ENCODE results near the gene TARP.
"Not testable (repeated sequence)": the region's sequence is repeated elsewhere in the genome, so short reads cannot be mapped to it uniquely, and the experiment has no call there.

TARP gene

DNA sequence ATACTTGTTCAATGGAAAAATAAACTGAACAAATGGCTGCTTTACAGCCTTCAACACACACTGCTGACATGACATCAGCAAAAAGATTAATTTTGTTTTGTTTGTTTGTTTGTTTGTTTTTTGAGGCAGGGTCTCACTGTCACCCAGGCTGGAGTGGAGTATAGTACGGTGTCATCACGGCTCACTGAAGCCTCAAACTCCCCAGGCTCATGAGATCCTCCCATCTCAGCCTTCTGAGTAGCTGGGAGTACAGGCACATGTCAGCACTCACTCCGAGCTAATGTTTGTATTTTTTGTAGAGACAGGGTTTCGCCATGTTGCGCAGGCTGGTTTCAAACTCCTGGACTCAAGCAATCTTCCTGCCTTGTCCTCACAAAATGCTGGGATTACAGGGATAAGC lies 10.9 kb downstream of the TARP start:
- DNase-seq (ENCODE audit: low read depth in 2 of 2): no peak

DNA sequence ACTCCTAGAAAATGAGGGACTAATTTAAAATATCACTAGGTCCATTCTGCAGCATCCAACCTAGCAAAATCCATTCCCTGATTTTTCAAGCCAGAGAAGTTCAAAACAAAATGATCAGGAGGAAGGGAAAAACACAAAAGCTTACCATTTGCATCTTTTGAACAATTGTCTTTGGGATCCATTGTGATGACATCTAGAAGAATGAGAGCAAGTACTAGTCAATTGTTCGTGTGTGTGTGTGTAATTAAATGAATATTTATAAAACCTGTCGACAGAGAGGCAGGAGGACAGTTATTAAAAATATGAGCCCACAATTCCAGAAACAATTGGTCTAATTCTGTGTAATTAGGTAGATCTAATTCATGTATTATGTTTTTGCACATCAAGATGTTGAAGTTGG lies 11.4 kb downstream of the TARP start:
- DNase-seq (ENCODE audit: low read depth in 2 of 2): not testable (repeated sequence)

DNA sequence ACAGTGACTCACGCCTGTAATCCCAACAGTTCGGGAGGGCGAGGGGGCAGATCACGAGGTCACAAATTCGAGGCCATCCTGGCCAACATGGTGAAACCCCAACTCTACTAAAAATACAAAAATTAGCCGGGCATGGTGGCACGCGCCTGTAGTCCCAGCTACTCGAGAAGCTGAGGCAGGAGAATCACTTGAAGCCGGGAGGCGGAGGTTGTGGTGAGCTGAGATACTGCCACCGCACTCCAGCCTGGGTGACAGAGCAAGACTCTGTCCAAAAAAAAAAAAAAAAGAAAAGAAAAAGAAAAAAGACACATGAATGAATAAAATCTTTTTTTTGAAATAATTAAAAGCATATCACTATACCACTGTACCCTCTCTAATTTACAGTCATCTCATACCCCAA lies 11.8 kb downstream of the TARP start:
- DNase-seq (ENCODE audit: low read depth in 2 of 2): not testable (repeated sequence)

DNA sequence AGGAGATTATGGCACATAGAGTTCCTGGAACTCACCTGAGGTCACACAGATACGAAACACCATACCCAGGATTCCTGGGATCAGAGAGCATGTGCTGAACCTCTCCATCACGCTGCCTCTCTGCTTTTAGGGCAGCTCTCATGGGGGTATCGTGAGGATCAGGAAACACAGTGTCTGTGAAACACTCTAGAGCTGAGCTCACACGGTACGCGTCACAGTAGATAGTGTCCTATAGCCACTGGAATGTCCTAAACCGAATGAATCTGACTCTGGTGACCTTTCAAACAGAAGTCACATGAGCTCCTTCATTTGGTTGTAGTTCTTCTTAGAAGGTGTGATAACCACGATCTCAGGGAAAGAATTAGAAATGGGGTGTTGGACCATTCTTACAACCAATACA lies 14.3 kb downstream of the TARP start:
- not testable (repeated sequence) for DNase-seq (ENCODE audit: low read depth in 2 of 2)

DNA sequence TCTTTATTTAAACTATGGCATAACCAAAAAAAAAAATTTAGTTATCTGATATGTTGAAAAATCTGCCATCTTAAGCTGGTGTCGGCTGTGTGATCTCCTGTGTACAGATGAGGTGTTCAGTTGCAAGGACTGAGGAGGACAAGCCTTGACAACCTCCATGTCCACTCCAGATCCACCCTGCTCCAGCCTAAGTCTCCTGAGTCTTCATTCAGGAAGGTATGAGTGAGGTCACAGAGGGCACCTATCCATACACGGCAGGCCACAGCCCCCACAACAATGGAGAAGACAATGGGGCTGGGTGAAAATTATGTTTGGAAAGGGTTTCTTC lies 16.1 kb downstream of the TARP start:
- no peak for DNase-seq (ENCODE audit: low read depth in 2 of 2)

DNA sequence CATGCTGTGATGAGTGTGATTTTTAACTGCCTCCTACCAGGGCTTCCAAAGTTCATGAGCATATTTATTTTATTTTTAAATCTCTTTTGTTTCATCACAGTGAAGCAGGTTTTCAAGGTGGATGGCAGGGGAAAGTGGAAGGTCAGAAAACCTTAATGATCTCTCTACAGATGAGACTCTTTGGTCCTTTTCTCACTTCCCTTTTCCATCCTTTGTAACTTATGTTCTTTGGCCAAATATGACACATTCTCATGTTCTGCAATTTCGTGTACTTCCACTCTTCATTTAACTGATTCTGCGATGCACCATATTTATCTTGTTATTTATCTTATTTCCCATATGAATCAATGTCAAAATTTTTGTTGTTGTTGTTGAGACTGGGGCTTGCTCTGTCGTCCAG lies 23.6 kb downstream of the TARP start:
- DNase-seq (ENCODE audit: low read depth in 2 of 2): not testable (repeated sequence)

DNA sequence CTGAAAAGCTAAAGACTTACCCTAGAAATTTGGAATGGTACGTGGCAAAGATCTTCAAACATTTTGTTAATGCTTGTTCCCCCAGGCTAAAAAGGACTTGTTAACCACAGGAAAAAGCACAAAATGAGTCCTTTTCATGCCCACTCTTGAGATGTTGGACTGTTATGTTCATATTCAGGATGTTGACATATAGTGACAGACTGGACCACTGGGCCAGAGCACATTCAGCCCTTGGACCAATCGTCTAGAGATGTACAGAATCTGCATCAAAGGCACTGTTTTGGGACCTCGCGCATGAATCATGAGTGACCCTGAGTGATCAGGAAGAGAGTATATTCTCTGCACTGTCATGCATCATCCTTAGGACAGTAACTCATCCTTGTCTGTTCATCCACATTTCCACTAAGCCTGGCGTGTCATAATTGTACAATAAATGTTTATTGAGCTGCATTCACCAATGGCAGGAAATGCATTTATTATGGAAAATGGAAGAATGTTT lies 25.3 kb downstream of the TARP start:
- no peak for DNase-seq (ENCODE audit: low read depth in 2 of 2)

DNA sequence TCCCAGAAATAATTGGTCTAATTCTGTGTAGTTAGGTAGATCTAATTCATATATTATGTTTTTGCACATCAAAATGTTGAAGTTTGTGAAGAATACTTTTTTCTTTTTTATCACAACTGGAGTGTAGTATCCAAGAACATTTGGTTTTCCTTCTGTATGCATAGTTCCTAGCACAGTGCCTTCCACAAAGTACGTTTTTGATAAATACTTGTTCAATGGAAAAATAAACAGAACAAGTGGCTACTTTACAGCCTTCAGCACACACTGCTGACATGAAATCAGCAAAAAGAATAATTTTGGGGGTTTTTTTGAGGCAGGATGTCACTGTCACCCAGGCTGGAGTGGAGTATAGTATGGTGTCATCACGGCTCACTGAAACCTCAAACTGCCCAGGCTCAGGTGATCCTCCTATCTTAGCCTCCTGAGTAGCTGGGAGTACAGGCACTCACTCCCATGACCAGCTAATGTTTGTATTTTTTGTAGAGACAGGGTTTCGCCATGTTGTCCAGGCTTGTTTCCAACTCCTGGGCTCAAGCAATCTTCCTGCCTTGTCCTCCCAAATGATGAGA lies 27.9 kb downstream of the TARP start:
- no peak for DNase-seq (ENCODE audit: low read depth in 2 of 2)

DNA sequence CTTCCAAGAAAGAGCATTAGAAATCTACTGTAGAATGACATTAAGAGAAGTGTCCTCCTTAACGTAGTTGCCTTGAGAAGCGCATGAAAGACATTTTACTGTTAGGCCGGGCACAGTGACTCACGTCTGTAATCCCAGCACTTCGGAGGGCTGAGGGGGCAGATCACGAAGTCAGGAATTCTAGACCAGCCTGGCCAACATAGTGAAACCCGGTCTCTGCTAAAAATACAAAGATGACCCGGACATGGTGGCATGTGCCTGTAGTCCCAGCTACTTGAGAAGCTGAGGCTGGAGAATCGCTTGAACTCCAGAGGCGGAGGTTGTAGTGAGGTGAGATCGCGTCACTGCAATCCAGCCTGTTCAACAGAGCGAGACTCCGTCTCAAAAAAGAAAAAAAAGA lies 28.9 kb downstream of the TARP start:
- DNase-seq (ENCODE audit: low read depth in 2 of 2): no peak

DNA sequence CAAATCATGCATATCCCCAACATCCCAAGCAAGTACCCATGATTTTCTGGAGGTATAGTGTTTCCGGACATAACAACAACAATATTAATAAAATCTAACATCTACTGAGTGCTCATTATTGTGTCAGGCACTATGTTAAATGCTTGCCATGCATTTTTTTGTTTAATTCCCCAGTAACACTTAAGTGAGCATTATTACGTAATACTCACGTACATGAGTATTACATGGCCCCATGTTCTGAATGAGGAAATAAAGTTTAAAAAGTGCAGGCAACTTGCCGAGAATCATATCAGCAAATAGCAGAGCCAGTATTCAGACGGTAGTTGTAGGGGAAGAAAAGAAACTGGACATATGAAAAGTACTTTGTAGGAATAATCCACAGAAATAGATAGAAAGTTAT lies 30.1 kb downstream of the TARP start:
- DNase-seq (ENCODE audit: low read depth in 2 of 2): not testable (repeated sequence)

DNA sequence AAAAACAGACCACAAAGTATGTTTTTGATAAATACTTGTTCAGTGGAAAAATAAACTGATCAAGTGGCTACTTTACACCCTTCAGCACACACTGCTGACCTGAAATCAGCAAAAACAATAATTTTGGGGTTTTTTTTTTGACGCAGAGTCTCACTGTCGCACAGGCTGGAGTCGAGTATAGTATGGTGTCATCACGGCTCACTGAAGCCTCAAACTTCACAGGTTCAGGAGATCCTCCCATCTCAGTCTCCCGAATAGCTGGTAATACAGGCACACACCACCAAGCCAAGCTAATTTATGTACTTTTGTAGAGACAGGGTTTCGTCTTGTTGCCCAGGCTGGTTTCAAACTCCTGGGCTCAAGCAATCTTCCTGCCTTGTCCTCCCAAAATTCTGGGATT lies 30.6 kb downstream of the TARP start:
- DNase-seq (ENCODE audit: low read depth in 2 of 2): no peak

DNA sequence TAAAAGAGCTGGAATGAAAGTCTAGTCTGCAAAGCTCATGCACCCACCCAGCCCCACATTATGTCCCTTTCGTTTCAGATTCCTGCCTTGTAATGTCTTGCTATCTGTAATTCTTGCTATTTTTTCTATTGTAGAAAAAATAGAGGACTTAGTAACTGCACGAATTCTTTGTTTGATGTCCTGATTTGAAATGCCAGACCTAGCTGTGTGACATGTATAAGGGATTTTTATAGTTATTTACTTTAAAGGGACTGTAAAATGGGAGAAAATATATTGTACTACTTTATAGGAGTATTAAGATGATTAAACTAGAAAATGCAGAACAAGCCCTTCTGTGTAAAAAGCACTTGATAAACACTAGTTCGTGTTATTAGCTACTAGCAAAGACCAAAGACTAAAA lies 32.4 kb downstream of the TARP start:
- no peak for DNase-seq (ENCODE audit: low read depth in 2 of 2)

DNA sequence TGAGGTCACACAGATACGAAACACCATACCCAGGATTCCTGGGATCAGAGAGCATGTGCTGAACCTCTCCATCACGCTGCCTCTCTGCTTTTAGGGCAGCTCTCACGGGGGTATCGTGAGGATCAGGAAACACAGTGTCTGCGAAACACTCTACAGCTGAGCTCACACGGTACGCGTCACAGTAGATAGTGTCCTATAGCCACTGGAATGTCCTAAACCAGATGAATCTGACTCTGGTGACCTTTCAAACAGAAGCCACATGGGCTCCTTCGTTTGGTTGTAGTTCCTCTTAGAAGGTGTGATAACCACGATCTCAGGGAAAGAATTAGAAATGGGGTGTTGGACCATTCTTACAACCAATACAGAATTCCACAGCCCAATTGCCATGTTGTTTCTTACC lies 34.3 kb downstream of the TARP start:
- not testable (repeated sequence) for DNase-seq (ENCODE audit: low read depth in 2 of 2)

DNA sequence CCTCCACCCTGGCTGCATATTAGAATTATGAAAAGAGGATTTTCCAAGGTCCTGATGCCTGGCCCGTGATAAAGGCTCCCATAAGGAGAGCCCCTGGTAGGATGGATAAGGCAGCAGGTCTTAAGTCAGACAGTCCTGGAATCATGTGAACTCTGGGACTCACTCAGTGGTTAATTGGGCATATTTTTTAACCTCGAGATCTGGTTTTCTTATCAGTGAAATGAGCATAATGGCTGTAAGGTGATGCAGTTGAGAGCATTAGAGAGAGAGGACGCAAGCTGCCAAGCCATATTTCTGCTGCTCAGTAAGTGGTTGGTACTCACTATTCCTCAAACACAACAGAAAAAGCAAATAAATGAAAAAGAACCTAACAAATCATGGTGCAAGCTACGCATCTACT lies 37.8 kb downstream of the TARP start:
- DNase-seq (ENCODE audit: low read depth in 2 of 2): no peak

DNA sequence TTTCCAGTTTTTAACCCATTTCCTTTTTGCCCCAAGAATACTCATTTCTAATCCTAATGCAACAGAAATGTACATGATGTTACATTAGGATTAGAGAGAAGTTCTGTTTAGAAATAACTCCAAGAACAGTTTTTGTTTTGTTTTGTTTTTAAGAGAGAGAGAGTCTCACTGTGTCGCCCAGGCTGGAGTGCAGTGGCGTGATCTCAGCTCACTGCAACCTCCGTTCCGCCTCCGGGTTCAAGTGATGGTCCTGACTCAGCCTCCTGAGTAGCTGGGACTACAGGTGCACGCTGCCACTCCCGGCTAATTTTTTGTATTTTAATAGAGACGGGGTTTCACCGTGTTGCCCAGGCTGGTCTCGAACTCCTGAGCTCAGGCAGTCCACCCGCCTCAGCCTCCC lies 38.7 kb downstream of the TARP start:
- DNase-seq (ENCODE audit: low read depth in 2 of 2): not testable (repeated sequence)

DNA sequence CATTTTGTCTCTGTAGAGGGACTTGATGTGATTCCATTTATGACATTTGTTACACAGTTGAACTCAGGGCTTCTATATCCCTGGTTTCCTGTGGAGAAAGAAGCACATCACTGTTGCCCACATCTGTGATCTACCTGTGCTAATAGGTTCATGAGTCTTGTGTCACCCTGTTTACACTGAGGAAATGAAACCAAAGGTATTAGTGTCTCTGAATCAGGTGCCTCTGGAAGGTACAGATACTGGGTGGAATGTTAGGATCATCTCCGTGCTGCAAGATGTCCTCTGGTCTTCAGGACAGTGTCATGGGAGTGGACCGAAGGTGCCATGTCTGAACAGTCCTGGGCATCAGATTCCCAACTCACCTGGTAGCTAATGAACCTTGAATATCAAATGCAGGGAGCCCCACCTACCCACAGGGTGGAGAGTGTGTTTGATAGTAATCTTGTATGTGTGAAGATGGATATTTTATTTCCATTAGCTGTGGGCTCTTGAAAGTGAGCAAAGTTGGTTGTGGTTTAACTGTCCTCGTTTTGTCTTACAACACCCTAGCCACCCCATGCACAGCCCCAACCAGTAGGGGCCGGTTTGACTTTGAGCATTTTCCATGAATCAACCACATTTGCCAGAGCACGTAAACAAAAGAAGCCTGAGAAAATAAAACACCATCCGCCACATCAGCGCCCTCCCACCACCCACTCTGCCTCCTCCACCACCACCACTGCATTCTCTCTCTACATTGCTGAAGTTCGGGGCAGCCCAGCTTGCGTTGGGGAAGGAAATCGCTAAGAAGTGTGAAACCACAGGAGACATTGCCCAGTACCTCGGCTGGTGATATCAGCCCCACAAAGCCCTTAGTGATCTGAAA lies 40.7 kb downstream of the TARP start:
- no peak for DNase-seq (ENCODE audit: low read depth in 2 of 2)

DNA sequence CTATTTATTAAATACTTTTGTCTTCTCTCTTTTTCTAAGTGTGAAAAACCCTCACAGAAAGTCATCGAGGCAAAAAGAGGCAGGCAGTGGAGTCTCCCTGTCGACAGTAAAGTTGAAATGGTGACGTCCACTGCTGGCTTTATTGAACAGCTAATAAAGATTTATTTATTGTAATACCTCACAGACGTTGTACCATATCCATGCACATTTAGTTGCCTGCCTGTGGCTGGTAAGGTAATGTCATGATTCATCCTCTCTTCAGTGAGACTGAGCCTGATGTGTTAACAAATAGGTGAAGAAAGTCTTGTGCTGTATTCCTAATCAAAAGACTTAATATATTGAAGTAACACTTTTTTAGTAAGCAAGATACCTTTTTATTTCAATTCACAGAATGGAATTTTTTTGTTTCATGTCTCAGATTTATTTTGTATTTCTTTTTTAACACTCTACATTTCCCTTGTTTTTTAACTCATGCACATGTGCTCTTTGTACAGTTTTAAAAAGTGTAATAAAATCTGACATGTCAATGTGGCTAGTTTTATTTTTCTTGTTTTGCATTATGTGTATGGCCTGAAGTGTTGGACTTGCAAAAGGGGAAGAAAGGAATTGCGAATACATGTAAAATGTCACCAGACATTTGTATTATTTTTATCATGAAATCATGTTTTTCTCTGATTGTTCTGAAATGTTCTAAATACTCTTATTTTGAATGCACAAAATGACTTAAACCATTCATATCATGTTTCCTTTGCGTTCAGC lies 43.4 kb downstream of the TARP start:
- DNase-seq (ENCODE audit: low read depth in 2 of 2): no peak

DNA sequence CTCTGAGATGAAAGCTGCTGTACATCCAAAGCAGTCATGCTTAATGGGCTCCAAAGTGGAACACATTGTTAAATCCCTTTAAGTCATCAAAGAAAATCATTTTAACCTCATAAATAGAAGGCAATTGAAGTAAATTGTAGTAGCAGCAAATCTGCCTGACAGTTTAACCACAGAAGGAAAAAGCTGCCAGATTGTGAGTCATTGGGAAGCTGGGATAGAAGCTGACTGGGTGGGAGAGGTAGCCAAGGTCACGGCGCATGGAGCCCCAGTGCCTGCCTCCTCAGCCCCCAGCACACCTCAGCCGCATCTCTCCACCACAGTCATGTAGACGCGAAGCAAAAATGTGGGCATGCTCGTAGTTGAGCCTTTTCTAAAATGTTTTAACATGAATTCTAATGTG lies 44.0 kb downstream of the TARP start:
- DNase-seq (ENCODE audit: low read depth in 2 of 2): no peak

DNA sequence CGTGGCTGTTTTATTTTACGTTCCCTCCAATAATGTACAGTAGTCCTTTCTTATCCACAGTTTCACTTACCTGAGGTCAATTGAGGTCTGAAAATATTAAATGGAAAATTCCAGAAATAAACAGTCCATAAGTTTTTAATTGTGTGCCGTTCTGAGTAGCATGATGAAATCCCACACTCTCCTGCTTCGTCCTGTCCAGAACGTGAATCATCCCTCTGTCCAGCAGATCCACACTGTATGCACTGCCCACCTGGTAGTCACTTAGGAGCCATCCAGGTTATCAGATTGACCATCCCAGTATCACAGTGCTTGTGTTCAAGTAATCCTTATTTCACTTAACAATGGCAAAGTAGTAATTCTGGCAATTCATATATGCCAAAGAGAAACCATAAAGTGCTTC lies 49.0 kb downstream of the TARP start:
- DNase-seq (ENCODE audit: low read depth in 2 of 2): no peak

DNA sequence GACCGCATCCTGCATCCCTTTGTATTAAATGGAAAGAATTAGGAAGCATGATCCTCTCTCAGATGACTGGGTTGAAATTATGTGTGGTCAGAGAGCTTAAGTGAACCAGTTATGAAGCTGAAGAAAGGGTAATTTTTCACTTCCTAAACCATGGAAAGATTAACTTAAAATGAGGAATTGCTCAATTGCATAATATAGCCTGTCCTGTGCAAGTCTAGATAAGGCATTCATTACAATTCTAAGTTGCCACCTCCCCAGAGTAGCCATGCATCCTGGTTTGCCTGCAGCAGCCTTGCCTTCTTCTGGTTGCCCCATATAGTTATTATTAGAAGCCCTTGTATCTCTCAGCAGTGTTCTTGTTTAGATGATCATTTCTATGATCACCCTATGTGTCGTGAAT lies 50.1 kb downstream of the TARP start:
- DNase-seq (ENCODE audit: low read depth in 2 of 2): no peak

DNA sequence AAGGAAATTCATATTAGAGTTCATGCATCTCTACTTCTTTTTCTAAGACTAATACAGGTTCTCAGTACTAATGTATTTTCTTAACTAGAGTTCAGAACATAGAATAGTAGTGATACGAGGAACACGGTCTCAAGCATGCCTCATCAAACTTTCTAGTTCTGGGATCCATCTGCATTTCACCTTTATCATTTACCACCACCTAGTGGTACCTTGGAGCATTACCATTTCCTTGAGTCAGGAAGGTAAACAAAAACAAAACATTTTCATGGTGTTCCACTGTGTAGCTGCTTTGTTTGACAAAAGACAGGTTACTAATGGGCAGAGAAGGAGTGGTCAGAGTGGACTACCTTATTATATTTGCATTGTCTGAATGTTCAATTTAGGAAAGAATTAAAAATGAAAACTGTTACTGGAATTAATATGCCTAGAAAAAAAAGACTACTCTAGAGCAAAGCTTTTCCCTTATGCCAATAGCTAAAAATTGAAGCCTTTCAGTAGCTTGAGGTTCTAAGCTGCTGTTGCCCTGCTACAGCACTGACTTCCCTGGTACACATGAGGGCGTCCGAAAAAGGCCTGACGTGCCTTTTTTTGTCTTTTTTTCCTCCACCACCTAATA lies 50.8 kb downstream of the TARP start:
- DNase-seq (ENCODE audit: low read depth in 2 of 2): peak; percentile 57 to 68

DNA sequence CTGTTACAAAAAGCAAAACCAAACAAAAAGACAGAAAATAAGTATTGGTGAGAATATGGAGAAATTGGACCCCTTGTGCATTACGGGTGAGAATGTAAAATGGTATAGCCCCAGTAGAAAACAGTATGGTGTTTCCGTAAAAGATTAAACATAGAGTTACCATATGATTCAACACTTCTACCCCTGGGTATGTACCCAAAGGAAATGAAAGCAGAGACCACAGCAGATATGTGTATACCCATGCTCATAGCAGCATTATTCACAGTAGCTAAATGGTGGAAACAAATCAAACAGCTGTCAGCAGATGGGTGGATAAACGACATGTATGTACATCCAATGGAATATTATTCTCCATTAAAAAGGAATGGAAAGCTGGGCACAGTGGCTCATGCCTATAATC lies 53.0 kb downstream of the TARP start:
- DNase-seq (ENCODE audit: low read depth in 2 of 2): no peak

Data from dermis microvascular lymphatic vessel endothelial cell (primary cell).